C4-2B (cell line): ENCODE data around the gene TMEM121.

Experiments
- ZFX ChIP-seq: fragments of 450-650 bp; IDR thresholded peaks from 2 replicates; pipeline ENCODE4 v1.6.1; 2017
- TF ChIP-seq, protein P1 (sequence below): fragments of 450-650 bp; conservative IDR thresholded peaks from 2 replicates; pipeline ENCODE4 v1.5.1; 2017; ENCODE audit warnings: mild to moderate bottlenecking

DNA sequence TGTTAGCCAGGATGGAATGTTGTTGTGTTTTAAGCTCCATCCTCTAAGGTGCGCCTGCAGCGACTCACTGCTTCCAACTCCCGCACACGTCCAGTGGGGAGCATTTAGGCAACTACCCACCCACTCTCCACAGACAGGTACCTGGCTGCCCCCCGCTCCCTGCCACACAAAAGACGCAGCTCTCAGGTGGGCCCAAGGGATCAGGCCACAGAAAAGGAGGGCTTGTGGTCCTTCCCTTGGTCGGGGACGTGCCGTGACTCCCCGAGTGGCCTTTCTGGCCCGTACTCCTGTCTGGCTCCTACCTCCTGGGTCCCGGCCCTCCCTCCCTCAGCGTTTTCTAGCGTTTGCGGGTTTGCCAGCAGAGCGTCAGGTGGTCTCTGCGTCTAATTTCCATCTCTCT, 19.1 kb upstream of the TMEM121 start:
- TF ChIP-seq, protein P1, sequence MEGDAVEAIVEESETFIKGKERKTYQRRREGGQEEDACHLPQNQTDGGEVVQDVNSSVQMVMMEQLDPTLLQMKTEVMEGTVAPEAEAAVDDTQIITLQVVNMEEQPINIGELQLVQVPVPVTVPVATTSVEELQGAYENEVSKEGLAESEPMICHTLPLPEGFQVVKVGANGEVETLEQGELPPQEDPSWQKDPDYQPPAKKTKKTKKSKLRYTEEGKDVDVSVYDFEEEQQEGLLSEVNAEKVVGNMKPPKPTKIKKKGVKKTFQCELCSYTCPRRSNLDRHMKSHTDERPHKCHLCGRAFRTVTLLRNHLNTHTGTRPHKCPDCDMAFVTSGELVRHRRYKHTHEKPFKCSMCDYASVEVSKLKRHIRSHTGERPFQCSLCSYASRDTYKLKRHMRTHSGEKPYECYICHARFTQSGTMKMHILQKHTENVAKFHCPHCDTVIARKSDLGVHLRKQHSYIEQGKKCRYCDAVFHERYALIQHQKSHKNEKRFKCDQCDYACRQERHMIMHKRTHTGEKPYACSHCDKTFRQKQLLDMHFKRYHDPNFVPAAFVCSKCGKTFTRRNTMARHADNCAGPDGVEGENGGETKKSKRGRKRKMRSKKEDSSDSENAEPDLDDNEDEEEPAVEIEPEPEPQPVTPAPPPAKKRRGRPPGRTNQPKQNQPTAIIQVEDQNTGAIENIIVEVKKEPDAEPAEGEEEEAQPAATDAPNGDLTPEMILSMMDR: no peak
- no peak for TF ChIP-seq ZFX
